Kasumi-1 (cell line): ENCODE results near the gene PAOX.
"Not testable (repeated sequence)": the region's sequence is repeated elsewhere in the genome, so short reads cannot be mapped to it uniquely, and the experiment has no call there.

ENCODE experiments used
- DNase-seq, 2 experiments: peaks; one replicate each; lab custom pipeline; 2025; lab: John Stamatoyannopoulos, UW

PAOX gene

GRCh38 chr10:133385214-133385613 lies 6.2 kb downstream of the PAOX start:
- no peak for DNase-seq

DNA sequence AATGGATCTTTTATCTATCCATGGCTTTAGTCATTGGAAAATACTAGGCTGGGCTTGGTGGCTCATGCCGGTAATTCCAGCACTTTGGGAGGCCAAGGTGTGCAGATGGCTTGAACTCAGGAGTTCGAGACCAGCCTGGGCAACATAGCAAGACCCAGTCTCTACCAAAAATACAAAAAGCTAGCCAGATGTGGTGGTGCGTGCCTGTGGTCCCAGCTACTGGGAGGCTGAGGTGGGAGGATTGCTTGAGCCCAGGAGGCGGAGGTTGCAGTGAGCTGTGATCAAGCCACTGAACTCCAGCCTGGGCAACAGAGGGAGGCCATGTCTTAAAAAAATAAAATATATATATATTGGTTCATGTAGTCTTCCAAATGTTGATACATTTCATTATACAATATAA lies 7.9 kb downstream of the PAOX start:
- not testable (repeated sequence) for DNase-seq

DNA sequence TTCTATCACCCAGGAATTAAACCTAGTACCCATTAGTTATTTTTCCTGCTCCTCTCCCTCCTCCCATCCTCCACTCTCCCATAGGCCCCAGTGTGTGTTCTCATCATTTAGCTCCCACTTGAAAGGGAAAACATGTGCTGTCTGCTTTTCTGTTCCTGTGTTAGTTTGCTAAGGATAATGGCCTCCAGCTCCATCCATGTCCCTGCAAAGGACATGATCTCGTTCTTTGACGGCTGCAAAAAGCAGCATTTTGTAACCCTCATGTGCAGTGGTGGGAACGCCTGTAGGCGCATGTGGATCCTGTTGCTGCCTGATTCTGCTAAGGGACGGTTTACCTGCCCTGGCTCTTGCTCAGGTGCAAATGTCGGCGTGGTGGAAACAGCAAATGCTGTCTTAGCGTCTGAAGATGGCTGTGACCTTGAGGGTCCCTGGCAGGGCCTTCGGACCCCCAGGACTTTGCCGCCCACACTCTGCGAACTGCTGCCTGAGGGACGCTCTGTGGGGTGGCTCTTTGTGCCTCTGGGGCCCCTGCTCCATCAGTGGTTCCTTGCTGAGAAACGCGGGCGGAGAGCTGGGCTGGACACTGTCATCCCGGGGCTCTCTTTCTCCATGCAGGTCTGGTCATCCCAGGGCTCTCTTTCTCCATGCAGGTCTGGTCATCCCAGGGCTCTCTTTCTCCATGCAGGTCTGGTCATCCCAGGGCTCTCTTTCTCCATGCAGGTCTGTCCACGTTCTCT lies 9.3 kb downstream of the PAOX start:
- DNase-seq = peak; percentile 68 to 71

DNA sequence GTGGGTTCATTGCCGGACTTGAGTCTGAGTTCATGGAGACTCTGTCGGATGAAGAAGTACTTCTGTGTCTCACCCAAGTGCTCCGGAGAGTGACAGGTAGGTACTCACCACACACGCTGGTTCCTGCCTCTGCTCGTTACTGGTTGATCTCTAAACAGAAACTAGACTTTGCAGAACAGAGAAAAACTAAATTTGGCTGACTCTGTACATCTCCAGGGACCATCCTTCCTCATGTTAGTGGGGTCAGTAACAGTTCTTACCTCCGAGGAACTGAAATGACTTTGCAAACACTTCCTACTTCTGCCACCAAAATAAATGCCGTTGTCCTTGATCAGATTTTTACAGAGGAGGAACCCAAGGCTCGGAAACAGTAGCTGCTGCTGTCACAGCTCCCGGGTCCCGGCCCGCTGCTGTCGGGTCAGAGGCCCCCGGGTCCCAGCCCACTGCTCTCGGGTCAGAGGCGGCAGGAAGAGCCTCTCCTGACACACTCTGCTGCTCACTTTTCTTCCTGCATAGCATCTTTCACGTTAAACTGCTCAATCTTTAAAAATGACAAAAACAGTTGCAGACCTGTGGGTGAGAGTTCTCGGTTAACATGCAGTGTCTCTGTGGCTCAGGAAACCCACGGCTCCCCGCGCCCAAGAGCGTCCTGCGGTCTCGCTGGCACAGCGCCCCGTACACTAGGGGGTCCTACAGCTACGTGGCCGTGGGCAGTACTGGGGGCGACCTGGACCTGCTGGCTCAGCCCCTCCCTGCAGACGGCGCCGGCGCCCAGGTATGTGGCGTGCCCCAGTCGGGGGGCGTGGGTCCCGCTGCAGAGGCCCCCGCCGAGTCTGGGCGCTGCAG lies 10.1 kb downstream of the PAOX start:
- peak; percentile 70 to 75 for DNase-seq

DNA sequence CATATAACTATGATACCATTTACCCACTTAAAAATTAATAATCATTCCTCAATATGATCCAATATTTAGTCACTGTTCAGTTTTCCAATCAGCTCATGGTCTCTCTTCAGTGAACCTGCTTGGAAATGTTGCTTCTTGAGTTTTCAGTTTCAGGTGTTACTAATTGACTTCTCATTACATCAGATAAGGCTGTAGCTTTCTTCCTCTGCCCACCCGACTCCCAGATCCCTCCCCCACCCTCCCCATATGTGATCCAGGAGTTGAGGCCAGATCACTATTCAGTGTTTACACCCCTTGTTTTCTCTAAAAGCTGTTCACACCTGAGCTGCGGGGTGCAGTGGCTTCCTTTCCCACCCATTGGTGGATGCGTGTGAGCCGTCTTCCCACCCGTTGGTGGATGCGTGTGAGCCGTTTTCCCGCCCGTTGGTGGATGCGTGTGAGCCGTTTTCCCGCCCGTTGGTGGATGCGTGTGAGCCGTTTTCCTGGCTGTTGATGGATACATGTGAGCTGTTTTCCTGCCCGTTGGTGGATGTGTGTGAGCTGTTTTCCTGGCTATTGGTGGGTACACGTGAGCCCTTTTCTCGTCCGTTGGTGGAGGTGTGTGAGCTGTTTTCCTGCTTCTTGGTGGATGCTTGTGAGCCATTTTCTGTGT lies 11.7 kb downstream of the PAOX start:
- no peak for DNase-seq

DNA sequence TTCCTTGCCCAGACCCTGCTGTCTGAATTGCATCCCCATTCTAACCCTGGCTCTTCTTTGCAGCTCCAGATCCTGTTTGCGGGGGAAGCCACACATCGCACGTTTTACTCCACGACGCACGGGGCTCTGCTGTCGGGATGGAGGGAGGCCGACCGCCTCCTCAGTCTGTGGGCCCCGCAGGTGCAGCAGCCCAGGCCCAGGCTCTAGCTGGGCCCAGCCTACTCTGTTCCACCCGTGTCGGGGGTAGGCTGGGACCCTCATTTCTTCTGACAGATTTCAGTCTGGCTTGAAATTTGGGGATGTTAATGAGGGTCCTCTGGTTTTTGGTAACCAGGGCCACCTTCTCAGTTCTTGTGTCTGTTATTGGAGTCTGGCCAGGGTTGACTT lies 12.2 kb downstream of the PAOX start:
- DNase-seq = no peak

DNA sequence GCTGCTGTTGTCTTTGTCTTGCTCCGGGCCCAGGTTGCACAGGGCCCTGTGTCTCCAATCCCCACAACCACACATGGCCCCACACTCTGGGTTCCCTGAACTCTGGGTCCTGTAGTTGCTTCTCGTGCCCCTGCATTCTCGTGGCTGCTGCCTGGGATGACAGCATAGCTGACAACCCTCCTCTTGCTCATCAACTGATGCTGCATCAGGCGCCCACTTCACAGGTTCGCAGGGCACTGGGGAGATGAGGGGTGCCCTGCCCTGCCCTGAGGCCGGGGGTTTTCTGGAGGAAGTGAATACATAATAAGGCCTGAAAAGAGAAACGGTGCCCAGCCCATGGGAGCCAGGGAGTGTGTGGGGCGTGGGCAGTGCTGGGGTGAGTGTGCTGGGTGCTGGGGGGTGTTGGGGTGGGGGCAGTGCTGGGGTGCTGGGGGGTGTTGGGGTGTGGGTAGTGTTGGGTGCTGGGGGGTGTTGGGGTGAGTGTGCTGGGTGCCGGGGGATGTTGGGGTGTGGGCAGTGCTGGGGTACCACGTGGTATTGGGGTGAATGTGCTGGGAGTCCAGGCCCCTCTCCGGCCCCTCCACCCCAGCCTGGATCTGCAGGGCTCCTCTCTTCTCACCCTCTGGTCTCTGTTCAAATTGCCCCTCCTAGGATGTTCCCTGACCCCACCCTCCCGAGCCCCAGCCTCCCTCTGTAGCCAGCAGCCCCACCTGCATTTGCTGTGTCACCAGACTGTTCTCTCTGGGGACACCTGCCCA lies 12.9 kb downstream of the PAOX start:
- DNase-seq = no peak

- no peak for DNase-seq
Observed at GRCh38 chr10:133393401-133394063, 14.5 kb downstream of the PAOX start.

DNA sequence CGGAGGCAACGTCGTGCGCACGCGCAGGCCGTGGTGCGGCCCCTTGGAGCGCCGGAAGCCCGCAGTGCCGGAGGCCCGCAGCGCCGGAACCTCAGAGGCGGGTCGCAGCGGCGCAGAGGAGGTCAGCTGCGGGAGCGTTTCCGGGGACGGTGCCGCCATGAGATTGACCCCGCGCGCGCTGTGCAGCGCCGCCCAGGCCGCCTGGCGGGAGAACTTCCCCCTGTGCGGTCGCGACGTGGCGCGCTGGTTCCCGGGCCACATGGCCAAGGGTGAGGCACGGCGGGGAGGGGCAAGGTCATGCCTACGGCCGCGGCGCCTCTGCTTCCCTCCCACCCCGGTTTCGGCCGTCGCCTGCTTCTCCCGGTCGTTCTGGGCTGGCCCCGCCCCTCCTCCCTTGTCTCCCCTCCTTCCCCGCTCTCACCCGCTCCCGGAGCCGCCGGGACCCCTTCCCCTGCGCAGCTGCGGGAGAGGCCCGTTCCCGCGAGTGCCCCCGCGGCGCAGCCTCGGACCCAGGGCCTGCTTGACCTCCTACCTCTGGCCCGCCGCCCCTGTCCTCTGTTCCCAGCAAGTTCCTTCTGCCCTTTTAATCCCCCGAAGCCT lies 15.1 kb downstream of the PAOX start, which contains the start of gene MTG1:
TSS of gene MTG1 (plus strand) at position 94 of the 600 bp plus-strand sequence. CDS start at position 158, 64 bp downstream.
- DNase-seq = peak; percentile 92 to 94

- DNase-seq = peak in 1 of 2 experiments; percentile 46
Observed at GRCh38 chr10:133394801-133395221, 15.7 kb downstream of the PAOX start.

- DNase-seq = no peak
Observed at GRCh38 chr10:133396035-133396624, 17.1 kb downstream of the PAOX start.

GRCh38 chr10:133397938-133398337 lies 18.9 kb downstream of the PAOX start:
- no peak for DNase-seq

- DNase-seq = no peak
Observed at GRCh38 chr10:133399123-133399601, 20.1 kb downstream of the PAOX start.

DNA sequence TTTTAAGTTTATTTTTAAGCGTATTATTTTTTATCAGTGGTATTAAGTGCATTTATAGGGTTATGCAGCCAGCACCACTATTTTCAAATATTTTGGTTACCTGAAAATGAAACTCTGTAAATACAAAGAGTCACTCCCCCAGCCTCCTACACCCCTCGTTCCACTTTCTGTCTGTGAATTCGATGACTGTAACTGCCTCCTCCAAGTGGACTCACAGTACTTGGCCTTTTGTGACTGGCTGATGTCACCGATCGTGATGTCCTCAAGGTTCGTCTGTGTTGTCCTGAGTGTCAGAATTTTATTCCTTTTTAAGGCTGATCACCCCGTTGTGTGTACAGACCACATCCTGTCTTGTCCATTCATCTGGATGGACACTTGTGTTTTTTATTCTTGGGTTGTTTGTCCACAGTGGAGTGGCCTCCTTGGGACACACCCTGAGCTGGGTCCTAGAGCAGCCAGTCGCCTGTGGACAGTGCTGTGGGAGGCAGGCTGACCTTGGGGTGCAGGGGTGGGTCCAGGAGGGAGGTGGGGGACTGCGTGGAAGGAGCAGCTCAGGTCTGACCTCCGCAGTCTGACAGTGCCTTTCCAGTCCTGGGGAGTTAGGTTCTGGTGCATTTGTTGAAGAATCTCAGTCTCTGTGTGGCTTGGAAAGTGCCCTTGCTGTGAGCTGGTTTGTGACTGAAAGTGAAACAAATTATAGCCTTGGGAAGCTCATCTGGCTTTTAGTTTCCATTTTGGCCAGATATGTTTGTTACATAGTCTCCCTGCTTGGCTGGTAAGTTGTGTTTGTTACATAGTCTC lies 21.8 kb downstream of the PAOX start:
- no peak for DNase-seq

DNA sequence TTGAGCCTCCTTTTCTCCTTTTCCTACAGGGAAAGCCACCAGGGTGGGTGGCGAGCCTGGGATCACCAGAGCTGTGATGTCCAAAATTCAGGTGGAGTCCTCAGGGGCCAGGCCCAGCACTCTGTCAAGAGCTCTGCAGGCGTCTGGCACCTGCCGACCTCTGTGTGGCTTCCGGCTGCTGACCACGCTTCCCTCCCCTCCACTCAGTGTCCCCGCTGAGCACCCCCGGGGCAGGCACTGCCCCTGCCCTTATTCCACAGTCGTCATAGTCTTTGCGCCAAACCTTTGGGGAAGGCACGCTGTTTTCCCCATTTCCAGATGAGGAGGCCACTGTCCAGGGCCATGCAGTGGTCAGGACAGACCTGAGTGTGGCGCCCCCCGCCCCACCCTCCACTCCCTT lies 22.4 kb downstream of the PAOX start:
- DNase-seq = no peak

GRCh38 chr10:133401981-133402725 lies 23.1 kb downstream of the PAOX start:
- no peak for DNase-seq

DNA sequence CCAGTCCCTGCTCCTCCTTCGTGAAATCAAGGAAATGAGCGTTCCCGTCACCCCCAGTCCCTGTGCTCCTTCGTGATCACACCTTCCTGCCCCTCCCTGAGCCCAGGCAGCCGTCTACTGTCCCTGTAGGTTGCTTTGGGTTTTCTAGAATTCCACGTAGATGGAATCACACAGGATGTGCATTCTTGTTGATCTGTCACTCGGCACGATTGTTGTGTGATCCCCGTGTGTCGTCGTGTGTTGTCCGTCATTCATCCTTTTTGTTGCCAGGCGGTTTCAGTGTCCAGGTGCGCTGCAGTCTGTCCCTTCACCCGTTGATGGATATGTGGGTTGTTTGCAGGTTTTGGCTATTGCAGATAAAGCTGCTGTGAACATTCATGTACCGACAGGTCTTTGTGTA lies 24.3 kb downstream of the PAOX start:
- no peak for DNase-seq

GRCh38 chr10:133403784-133404183 lies 24.7 kb downstream of the PAOX start:
- no peak for DNase-seq

- DNase-seq = no peak
Observed at GRCh38 chr10:133405272-133405671, 26.2 kb downstream of the PAOX start.
